Nasal cavity respiratory epithelium epithelial cell of viscerocranial mucosa (primary cell): ENCODE measurements around the gene ISX. TPM values are rescaled to one million over a fixed set of nuclear protein-coding genes. Genes with fewer than 3 reads are reported as not detected.

ENCODE experiments used
- total RNA-seq: library from RNA; depleted of rRNA; stranded (reverse); fragments of >200 nt; gene quantifications from 2 replicates; pipeline ENCODE4 v1.2.3, GENCODE V29; 2014

ISX gene
- total RNA-seq, result not detected in 2 replicates

GRCh38 chr22:35065796-35066218 is at the start of gene ISX:
ISX (plus strand) TSS chr22:35066158; CDS start chr22:35067088, 930 bp downstream.

Other genes with a start within 250 kb of the ISX start
- gene HMGXB4, start 191.3 kb downstream of the ISX start, total RNA-seq, result 18.9 and 21.5 TPM in 2 replicates
- gene TOM1, start 233.7 kb downstream of the ISX start, total RNA-seq, result 29.0 and 39.2 TPM in 2 replicates